B cell (primary cell): ENCODE measurements around the gene SLC27A1.

Experiments used
- EZH2 ChIP-seq: IDR thresholded peaks from 2 replicates; pipeline ENCODE4 v1.6.1; 2012; ENCODE audit warnings: borderline replicate concordance, low read depth, mild to moderate bottlenecking, moderate library complexity, low read length; ENCODE audit not compliant: insufficient read depth, poor library complexity, severe bottlenecking
- TF ChIP-seq, protein P1 (sequence below): fragments of 200-600 bp; IDR thresholded peaks from one replicate; pipeline ENCODE4 v1.8.0; 2022; ENCODE audit warnings: antibody characterized with exemption, mild to moderate bottlenecking

DNA sequence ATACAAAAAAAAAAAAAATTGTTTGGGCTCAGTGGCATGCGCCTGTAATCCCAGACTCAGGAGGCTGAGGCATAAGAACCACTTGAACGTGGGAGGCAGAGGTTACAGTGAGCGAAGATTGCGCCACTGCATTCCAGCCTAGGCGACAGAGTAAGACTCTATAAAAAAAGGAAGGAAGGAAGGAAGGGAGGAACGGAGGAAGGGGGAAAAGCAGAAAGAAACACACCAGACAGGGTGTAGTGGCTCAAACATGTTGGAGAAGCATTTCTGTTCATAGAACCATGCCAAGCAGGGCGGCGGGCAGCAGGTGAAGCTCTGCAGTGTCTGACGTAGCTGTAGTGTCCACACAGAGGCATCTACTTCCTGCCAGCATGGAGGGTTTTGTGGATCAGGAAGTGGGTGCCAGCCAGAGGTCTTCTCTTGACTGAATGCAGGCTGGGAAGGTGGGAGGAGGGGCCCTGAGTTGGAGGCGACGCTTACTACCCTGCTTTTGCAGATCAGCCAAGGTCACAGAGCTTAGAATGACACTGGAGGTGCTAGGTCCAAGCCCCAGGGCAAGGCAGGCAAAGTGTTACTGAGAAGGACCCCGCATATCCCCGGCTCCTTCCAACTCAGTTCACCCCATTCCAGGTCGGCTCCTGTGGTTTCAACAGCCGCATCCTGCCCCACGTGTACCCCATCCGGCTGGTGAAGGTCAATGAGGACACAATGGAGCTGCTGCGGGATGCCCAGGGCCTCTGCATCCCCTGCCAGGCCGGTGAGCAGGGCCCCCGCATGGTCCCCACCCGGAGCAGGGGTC is 29.5 kb downstream of the SLC27A1 start:
- TF ChIP-seq, protein P1, sequence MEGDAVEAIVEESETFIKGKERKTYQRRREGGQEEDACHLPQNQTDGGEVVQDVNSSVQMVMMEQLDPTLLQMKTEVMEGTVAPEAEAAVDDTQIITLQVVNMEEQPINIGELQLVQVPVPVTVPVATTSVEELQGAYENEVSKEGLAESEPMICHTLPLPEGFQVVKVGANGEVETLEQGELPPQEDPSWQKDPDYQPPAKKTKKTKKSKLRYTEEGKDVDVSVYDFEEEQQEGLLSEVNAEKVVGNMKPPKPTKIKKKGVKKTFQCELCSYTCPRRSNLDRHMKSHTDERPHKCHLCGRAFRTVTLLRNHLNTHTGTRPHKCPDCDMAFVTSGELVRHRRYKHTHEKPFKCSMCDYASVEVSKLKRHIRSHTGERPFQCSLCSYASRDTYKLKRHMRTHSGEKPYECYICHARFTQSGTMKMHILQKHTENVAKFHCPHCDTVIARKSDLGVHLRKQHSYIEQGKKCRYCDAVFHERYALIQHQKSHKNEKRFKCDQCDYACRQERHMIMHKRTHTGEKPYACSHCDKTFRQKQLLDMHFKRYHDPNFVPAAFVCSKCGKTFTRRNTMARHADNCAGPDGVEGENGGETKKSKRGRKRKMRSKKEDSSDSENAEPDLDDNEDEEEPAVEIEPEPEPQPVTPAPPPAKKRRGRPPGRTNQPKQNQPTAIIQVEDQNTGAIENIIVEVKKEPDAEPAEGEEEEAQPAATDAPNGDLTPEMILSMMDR = no peak
- TF ChIP-seq EZH2 = no peak
